Stomach (tissue), 9 donors: ENCODE measurements around the gene PTPRF. TPM values are rescaled to one million over a fixed set of nuclear protein-coding genes. Genes with fewer than 3 reads are reported as not detected.

Source experiments
- DNase-seq, 2 donors: peaks; one replicate each; pipeline versions ENCODE4 v3.0.0 to v3.0.0-alpha.2; 2013 to 2019
- H3K27ac ChIP-seq, 5 donors: fragments of 200-600 bp in 4 of 5; sonication (generic) in 4 of 5; one replicate each; pipeline ENCODE4 v1.5.1; 2013 to 2019; ENCODE audit warnings: mild to moderate bottlenecking in 1 of 5, moderate library complexity in 1 of 5
- H3K27me3 ChIP-seq, 3 donors: fragments of 200-600 bp; sonication (generic); one replicate each; pipeline ENCODE4 v1.5.1; 2017 to 2019; ENCODE audit warnings: mixed run types in 1 of 3
- H3K36me3 ChIP-seq, 4 donors: fragments of 200-600 bp; sonication (generic); 1 replicate in 3 of 4; 2 replicates in 1 of 4; pipeline ENCODE4 v1.5.1; 2016 to 2019
- H3K4me1 ChIP-seq, 4 donors: fragments of 200-600 bp; sonication (generic); one replicate each; pipeline ENCODE4 v1.5.1; 2016 to 2019
- H3K4me3 ChIP-seq, 4 donors: fragments of 200-600 bp; sonication (generic) in 3 of 4; one replicate each; pipeline ENCODE4 v1.5.1; 2016 to 2019; ENCODE audit warnings: mild to moderate bottlenecking in 1 of 4
- H3K9me3 ChIP-seq, 4 donors: fragments of 200-600 bp; sonication (generic); one replicate each; pipeline ENCODE4 v1.5.1; 2016 to 2019
- EP300 ChIP-seq: sonication (generic); formaldehyde crosslinking; IDR thresholded peaks from one replicate; pipeline ENCODE4 v1.6.1; 2017; ENCODE audit warnings: antibody characterized with exemption
- POLR2A ChIP-seq, 4 donors: fragments of 450-650 bp; IDR thresholded peaks; one replicate each; pipeline ENCODE4 v1.6.1; 2016; ENCODE audit warnings: antibody characterized with exemption in 4 of 4, control low read depth in 2 of 4, mild to moderate bottlenecking in 1 of 4, moderate library complexity in 1 of 4
- POLR2AphosphoS5 ChIP-seq, 3 donors: sonication (generic); formaldehyde crosslinking; IDR thresholded peaks; one replicate each; pipeline ENCODE4 v1.6.1; 2016; ENCODE audit warnings: antibody characterized with exemption in 3 of 3
- WGBS, 5 donors: extraction: QIAGEN DNeasy Blood & Tissue Kit in 3 of 5; methylation state at CpG; one replicate each; pipeline versions ENCODE4 v1.1.5 to v1.1.7; 2013 to 2018; 5-methylcytosine and 5-hydroxymethylcytosine counted together
- intact Hi-C: fragments of 100-400 bp; cut with DNase I; formaldehyde crosslinking; loops from one replicate; pipeline ENCODE4 v1.15.1; 2023; ENCODE audit warnings: low total_unique reads
- polyA plus RNA-seq, 3 donors: library from polyadenylated mRNA; stranded (reverse); fragments of 200-250 nt; gene quantifications; one replicate each; pipeline ENCODE4 v1.2.3, GENCODE V29; 2013
- total RNA-seq, 5 donors: library from RNA; depleted of rRNA; stranded (reverse); fragments of >200 nt; gene quantifications; one replicate each; pipeline versions ENCODE4 v1.1.0 to v1.2.3, GENCODE V29; 2014 to 2016
- TF ChIP-seq, protein P1 (sequence below), 7 experiments: fragments of 450-650 bp in 4 of 7; fragments of 200-600 bp in 3 of 7; sonication (generic) in 3 of 7; IDR thresholded peaks; one replicate each; pipeline ENCODE4 v1.5.1; 2016 to 2019; ENCODE audit warnings: antibody characterized with exemption in 7 of 7, control low read depth in 2 of 7, mild to moderate bottlenecking in 1 of 7
- donor health status: healthy with polysubstance abuse.
- donor health status: Bipolar disorder and iron deficiency.
- donor health status: healthy.

PTPRF gene
- total and polyA plus RNA-seq, 8 donors = 11.3 to 282 (median 82.0) TPM

DNA sequence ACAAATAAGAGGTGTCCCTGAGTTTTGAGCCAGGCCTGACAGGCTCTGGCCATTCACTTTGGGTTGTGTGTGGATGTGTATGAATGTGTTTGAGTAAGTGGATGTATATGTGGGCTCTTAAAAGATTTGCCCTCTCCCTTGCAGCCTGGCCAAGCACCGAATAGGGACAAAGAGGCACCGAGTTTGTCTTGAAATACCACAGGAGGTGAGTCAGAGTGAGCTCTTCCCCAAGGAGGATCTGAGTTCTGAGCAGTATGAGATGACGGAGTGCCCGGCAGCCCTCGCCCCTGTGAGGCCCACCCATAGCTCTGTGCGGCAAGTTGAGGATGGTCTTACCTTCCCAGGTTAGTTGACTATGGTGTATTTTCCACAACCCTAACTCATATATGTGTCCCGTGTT is 138.3 kb downstream of the PTPRF start:
- H3K27me3 ChIP-seq = no peaks in the 10 kb centered on the region
- WGBS, 5 donors = 85 to 97% (median 92%) methylated on average over 7 of the region's 7 CpGs
- no peak for TF ChIP-seq EP300
- TF ChIP-seq, protein P1, sequence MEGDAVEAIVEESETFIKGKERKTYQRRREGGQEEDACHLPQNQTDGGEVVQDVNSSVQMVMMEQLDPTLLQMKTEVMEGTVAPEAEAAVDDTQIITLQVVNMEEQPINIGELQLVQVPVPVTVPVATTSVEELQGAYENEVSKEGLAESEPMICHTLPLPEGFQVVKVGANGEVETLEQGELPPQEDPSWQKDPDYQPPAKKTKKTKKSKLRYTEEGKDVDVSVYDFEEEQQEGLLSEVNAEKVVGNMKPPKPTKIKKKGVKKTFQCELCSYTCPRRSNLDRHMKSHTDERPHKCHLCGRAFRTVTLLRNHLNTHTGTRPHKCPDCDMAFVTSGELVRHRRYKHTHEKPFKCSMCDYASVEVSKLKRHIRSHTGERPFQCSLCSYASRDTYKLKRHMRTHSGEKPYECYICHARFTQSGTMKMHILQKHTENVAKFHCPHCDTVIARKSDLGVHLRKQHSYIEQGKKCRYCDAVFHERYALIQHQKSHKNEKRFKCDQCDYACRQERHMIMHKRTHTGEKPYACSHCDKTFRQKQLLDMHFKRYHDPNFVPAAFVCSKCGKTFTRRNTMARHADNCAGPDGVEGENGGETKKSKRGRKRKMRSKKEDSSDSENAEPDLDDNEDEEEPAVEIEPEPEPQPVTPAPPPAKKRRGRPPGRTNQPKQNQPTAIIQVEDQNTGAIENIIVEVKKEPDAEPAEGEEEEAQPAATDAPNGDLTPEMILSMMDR (IDR thresholded peaks at IDR 0.05) = no peak
- TF ChIP-seq POLR2AphosphoS5 (IDR thresholded peaks at IDR 0.05) = no peak
- TF ChIP-seq POLR2A (IDR thresholded peaks at IDR 0.05) = no peak
- intact Hi-C loops = no loop called here
- H3K4me1 ChIP-seq = no peaks in the 10 kb centered on the region
- no peaks in the 10 kb centered on the region for H3K9me3 ChIP-seq
- peaks cover 88 to 100% (median 100%) of the 10 kb centered on the region in 4 donors for H3K36me3 ChIP-seq
- no peak overlapping the region for H3K4me3 ChIP-seq
- H3K27ac ChIP-seq = no peak overlapping the region
- no peak for DNase-seq

DNA sequence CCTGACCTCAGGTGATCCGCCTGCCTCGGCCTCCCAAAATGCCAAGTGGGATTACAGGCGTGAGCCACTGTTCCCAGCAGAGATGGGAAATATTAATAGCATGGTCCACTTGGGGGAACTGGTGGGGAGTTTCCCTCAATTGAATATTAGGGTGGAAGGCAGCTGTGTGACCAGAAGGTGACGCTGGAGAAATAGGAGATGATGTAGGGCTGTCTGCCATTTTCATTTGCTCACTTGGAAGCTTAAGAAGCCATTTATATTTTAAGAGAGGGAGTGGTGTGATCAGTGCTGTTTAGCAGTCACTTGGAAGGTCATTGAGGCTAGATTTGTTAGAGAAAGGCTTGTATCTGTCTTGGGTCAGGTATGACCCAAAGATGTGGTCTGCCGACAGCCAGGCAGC is 139.2 kb downstream of the PTPRF start:
- TF ChIP-seq, protein P1 (IDR thresholded peaks at IDR 0.05) = no peak
- TF ChIP-seq EP300 (no peak), POLR2A (IDR thresholded peaks at IDR 0.05) (no peak), POLR2AphosphoS5 (IDR thresholded peaks at IDR 0.05) (no peak)
- Histone ChIP-seq H3K9me3 (no peaks in the 10 kb centered on the region), H3K27me3 (no peaks in the 10 kb centered on the region), H3K36me3 (peaks cover 84 to 100% (median 100%) of the 10 kb centered on the region in 4 donors), H3K4me1 (no peaks in the 10 kb centered on the region), H3K4me3 (no peak overlapping the region), H3K27ac (no peak overlapping the region)
- WGBS, 5 donors = 92 to 96% (median 96%) methylated on average over 5 of the region's 5 CpGs
- intact Hi-C loops = no loop called here
- DNase-seq = no peak

DNA sequence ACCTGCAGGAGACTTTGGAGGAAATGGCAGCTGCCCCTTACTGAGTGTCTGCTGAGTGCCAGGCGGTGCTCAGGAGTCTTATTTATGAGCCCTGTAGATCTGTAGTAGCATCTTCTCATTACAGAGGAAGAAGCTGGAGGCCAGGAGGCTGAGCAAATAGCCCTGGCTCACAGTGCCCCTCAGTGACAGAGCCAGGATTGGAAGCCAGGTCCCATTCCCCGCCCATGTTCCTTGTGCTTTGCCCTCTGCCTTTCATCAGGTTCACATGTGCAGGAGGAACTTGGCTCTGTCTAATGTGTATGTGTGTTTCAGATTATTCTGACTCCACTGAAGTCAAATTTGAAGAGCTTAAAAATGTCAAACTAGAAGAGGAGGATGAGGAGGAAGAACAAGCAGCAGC is 140.5 kb downstream of the PTPRF start:
- no peak overlapping the region for H3K4me3 ChIP-seq
- peaks cover 84 to 100% (median 100%) of the 10 kb centered on the region in 4 donors for H3K36me3 ChIP-seq
- no peak for DNase-seq
- no peaks in the 10 kb centered on the region for H3K27me3 ChIP-seq
- TF ChIP-seq, protein P1 (IDR thresholded peaks at IDR 0.05) = no peak
- TF ChIP-seq EP300 (no peak), POLR2A (IDR thresholded peaks at IDR 0.05) (no peak), POLR2AphosphoS5 (IDR thresholded peaks at IDR 0.05) (no peak)
- WGBS, 5 donors = 89 to 93% (median 91%) methylated on average over 2 of the region's 2 CpGs
- no peak overlapping the region for H3K27ac ChIP-seq
- H3K9me3 ChIP-seq = no peaks in the 10 kb centered on the region
- intact Hi-C loops = no loop called here
- H3K4me1 ChIP-seq = no peaks in the 10 kb centered on the region

DNA sequence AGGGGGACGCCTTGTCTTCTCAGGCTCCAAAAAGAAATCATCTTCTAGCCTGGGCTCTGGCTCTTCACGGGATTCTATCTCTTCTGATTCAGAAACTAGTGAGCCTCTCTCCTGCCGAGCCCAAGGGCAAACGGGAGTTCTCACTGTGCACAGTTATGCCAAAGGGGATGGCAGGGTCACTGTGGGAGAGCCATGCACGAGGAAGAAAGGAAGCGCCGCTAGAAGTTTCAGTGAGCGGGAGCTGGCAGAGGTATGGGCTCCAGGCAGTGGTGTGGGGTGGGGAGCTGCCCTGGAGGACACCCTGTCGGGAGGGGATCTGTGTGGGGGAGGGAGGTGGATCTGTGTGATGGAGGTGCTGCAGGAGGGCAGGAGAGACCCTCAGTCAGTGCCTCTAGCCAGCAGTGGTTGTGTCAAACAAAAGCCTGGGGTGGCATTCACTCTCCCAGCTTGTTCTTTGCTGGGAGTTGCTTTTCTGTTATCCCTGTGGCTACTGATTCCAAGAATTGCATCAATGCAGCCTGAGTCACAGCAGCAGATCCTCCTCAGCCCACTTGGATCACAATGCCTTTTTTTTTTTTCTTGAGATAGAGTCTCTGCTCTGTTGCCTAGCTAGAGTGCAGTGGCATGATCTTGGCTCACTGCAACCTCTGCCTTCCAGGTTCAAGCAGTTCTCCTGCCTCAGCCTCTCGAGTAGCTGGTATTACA is 141.1 kb downstream of the PTPRF start:
- intact Hi-C loops = no loop called here
- Histone ChIP-seq H3K4me1 (no peaks in the 10 kb centered on the region), H3K4me3 (no peak overlapping the region), H3K36me3 (peaks cover 80 to 100% (median 100%) of the 10 kb centered on the region in 4 donors), H3K27ac (no peak overlapping the region), H3K27me3 (no peaks in the 10 kb centered on the region), H3K9me3 (no peaks in the 10 kb centered on the region)
- WGBS, 5 donors = 84 to 94% (median 92%) methylated on average over 10 of the region's 10 CpGs
- no peak for DNase-seq
- no peak for TF ChIP-seq EP300
- no peak for TF ChIP-seq POLR2AphosphoS5 (IDR thresholded peaks at IDR 0.05)
- no peak for TF ChIP-seq POLR2A (IDR thresholded peaks at IDR 0.05)

DNA sequence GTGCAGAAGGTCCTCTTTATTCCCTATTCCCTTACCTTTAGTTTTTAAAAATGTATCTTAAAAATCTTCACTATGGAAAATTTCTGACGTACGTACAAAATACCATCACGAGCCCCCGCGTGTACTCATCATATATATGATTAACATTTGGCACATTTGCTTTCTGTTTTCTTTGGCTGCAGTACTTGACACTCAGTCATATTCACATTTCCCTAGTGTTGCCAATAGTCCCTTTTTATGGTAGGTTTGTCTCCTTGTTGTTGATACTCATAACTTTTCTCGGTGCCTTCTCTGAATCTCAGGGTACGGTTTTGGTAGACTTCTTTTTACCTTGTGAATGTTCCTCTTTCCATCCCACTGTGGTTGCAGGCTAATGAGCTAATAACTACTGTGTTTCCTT is 142.6 kb downstream of the PTPRF start:
- no peak for DNase-seq
- TF ChIP-seq POLR2AphosphoS5 (IDR thresholded peaks at IDR 0.05) (no peak), POLR2A (IDR thresholded peaks at IDR 0.05) (no peak), EP300 (no peak)
- TF ChIP-seq, protein P1 (IDR thresholded peaks at IDR 0.05) = no peak
- Histone ChIP-seq H3K4me3 (no peak overlapping the region), H3K27ac (no peak overlapping the region), H3K4me1 (no peaks in the 10 kb centered on the region), H3K36me3 (peaks cover 65 to 98% (median 95%) of the 10 kb centered on the region in 4 donors), H3K9me3 (no peaks in the 10 kb centered on the region), H3K27me3 (no peaks in the 10 kb centered on the region)
- intact Hi-C loops = no loop called here
- WGBS, 5 donors = 91 to 94% (median 93%) methylated on average over 7 of the region's 7 CpGs
